ENCODE results near the gene ADAMTS4. TPM values are rescaled to one million over a fixed set of nuclear protein-coding genes. Genes with fewer than 3 reads are reported as not detected.

ADAMTS4 gene
- total and polyA plus RNA-seq, 9 of the 15 experiments (the other 6 are each of a cell fraction or from before 2014, with no cell fraction given): 0.07 to 3.7 (median 0.41) TPM

- WGBS (ENCODE audit: insufficient coverage, low coverage, missing lambda C conversion rate): 61% methylated on average over 5 of the region's 8 CpGs
- ATAC-seq (no peak), FAIRE-seq (no peak), DNase-seq (ENCODE audit: extremely low read depth in 1 of 4, low spot score in 3 of 4) (no peak)
- Histone ChIP-seq H3K9me3 (replicated peaks; ENCODE audit: control insufficient read depth, insufficient read depth, low read depth, low read length) (no peaks in the 10 kb centered on the region), H3K9me1 (ENCODE audit: control insufficient read depth, insufficient read depth, low read length) (no peaks in the 10 kb centered on the region), H4K20me1 (replicated peaks; ENCODE audit: control insufficient read depth, insufficient read depth, low read length) (no peaks in the 10 kb centered on the region), H3K27ac (ENCODE audit: extremely low read depth, low read depth, low read length) (no peak overlapping the region), H3K9ac (ENCODE audit: insufficient read depth in 1 of 2, low read depth in 2 of 2, low read length in 2 of 2) (peak overlapping the region in 1 of 2 experiments; percentile 54; a peak in 1 of 4 replicates), H3K4me3 (no peak overlapping the region), H2AFZ (ENCODE audit: low read depth, low read length) (peak overlapping the region; percentile 1; the same call in 1 of the 2 replicates), H3K4me1 (replicated peaks in 1 of 2; ENCODE audit: control insufficient read depth in 2 of 2, insufficient read depth in 2 of 2, low read length in 2 of 2) (peaks cover 3 to 25% of the 10 kb centered on the region in 2 experiments; a peak in 4 of 5 replicates), H3K27me3 (ENCODE audit: control insufficient read depth in 2 of 2, insufficient read depth in 2 of 2, low read length in 2 of 2) (no peaks in the 10 kb centered on the region), H3K79me2 (ENCODE audit: control insufficient read depth, insufficient read depth, low read length) (no peaks in the 10 kb centered on the region), H3K4me2 (ENCODE audit: insufficient read depth, low read length) (no peak overlapping the region), H3K36me3 (ENCODE audit: control insufficient read depth, insufficient read depth, low read length) (peaks cover 11% of the 10 kb centered on the region)
- in situ Hi-C loops (cut with MboI) (no loop called here), intact Hi-C loops (cut with micrococcal nuclease) (no loop called here)
- TF ChIP-seq SRSF7 (optimal IDR thresholded peaks at IDR 0.05; ENCODE audit: low read depth, low read length): no peak
- BruUV-seq (replicated peaks): no TSS peak
- ChIA-PET CTCF (ENCODE audit: low intra/inter-chr PET ratio) (no interaction called here), POLR2A (interaction anchor here (0.5 to 1.4 kb wide), 4 partner anchors 11 to 209 kb away, joined by 3 read pairs; partner anchors contain the start of gene SDHC)
Measured at GRCh38 chr1:161218301-161219077, 19.6 kb upstream of the ADAMTS4 start.

GRCh38 chr1:161217831-161218230, 19.0 kb upstream of the ADAMTS4 start:
- 46% methylated on average over 5 of the region's 6 CpGs for WGBS (ENCODE audit: insufficient coverage, low coverage, missing lambda C conversion rate)
- H3K9me1 ChIP-seq (ENCODE audit: control insufficient read depth, insufficient read depth, low read length): no peaks in the 10 kb centered on the region
- peaks cover 3 to 25% of the 10 kb centered on the region in 2 experiments; a peak in 4 of 5 replicates for H3K4me1 ChIP-seq (replicated peaks in 1 of 2; ENCODE audit: control insufficient read depth in 2 of 2, insufficient read depth in 2 of 2, low read length in 2 of 2)
- in situ Hi-C loops (cut with MboI) (no loop called here), intact Hi-C loops (cut with micrococcal nuclease) (no loop called here)
- DNase-seq (ENCODE audit: extremely low read depth in 1 of 4, low spot score in 3 of 4) (no peak), ATAC-seq (peak; percentile 6; the same call in 1 of the 3 replicates), FAIRE-seq (no peak)
- CTCF ChIA-PET (ENCODE audit: low intra/inter-chr PET ratio): no interaction called here
- H3K27ac ChIP-seq (ENCODE audit: extremely low read depth, low read depth, low read length): no peak overlapping the region
- H3K4me3 ChIP-seq: no peak overlapping the region
- H3K9ac ChIP-seq (ENCODE audit: insufficient read depth in 1 of 2, low read depth in 2 of 2, low read length in 2 of 2): peak overlapping the region in 1 of 2 experiments; percentile 41; a peak in 1 of 4 replicates
- no TSS peak for BruUV-seq (replicated peaks)
- POLR2A ChIA-PET: interaction anchor here (0.5 to 0.6 kb wide), 2 partner anchors 160 to 210 kb away, joined by 3 read pairs; no protein-coding TSS in a partner anchor
- H3K4me2 ChIP-seq (ENCODE audit: insufficient read depth, low read length): no peak overlapping the region
- H2AFZ ChIP-seq (ENCODE audit: low read depth, low read length): peak overlapping the region; percentile 1; the same call in 1 of the 2 replicates
- H3K9me3 ChIP-seq (replicated peaks; ENCODE audit: control insufficient read depth, insufficient read depth, low read depth, low read length): no peaks in the 10 kb centered on the region
- H3K27me3 ChIP-seq (ENCODE audit: control insufficient read depth in 2 of 2, insufficient read depth in 2 of 2, low read length in 2 of 2): no peaks in the 10 kb centered on the region
- no peaks in the 10 kb centered on the region for H3K79me2 ChIP-seq (ENCODE audit: control insufficient read depth, insufficient read depth, low read length)
- no peaks in the 10 kb centered on the region for H4K20me1 ChIP-seq (replicated peaks; ENCODE audit: control insufficient read depth, insufficient read depth, low read length)
- peaks cover 18% of the 10 kb centered on the region for H3K36me3 ChIP-seq (ENCODE audit: control insufficient read depth, insufficient read depth, low read length)
- TF ChIP-seq NFE2 (IDR thresholded peaks at IDR 0.05; ENCODE audit: low read depth): no peak
- no peak for TF ChIP-seq MAFK (IDR thresholded peaks at IDR 0.05; ENCODE audit: low read length)
- no peak for TF ChIP-seq THAP7 (CRISPR knock-in tag; IDR thresholded peaks at IDR 0.05)
- TF ChIP-seq ZZZ3 (IDR thresholded peaks at IDR 0.05): no peak
- no peak for TF ChIP-seq ZC3H4 (CRISPR knock-in tag; IDR thresholded peaks at IDR 0.05; ENCODE audit: borderline replicate concordance)
- no peak for TF ChIP-seq BRD4 (IDR thresholded peaks at IDR 0.05)
- no peak for TF ChIP-seq MED1 (CRISPR knock-in tag; IDR thresholded peaks at IDR 0.05; ENCODE audit: borderline replicate concordance)
- TF ChIP-seq MITF (IDR thresholded peaks at IDR 0.05): no peak
- no peak for TF ChIP-seq MEF2A (IDR thresholded peaks at IDR 0.05; ENCODE audit: control insufficient read depth, low read depth, low read length)
- TF ChIP-seq SREBF1 (IDR thresholded peaks at IDR 0.05; ENCODE audit: borderline replicate concordance, low read depth, low read length): no peak
